GM18519 (cell line): ENCODE results near the gene COPRS.

Experiments used
- ATAC-seq: cut with Tn5 transposase; IDR thresholded peaks from one replicate; pipeline ENCODE4 v1.9.1; 2021; ENCODE audit warnings: mild to moderate bottlenecking, moderate library complexity; ENCODE audit not compliant: unreplicated experiment, low FRiP score

The COPRS gene, protein sequence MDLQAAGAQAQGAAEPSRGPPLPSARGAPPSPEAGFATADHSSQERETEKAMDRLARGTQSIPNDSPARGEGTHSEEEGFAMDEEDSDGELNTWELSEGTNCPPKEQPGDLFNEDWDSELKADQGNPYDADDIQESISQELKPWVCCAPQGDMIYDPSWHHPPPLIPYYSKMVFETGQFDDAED

GRCh38 chr17:31858642-31859486, at the start of gene COPRS:
Gene COPRS (minus strand): TSS chr17:31859244. CDS start chr17:31859199, 45 bp downstream.
- no peak for ATAC-seq

GRCh38 chr17:31908386-31908785, 49.3 kb upstream of the COPRS start:
- ATAC-seq = no peak

GRCh38 chr17:31907342-31907962, 48.4 kb upstream of the COPRS start:
- ATAC-seq = no peak

DNA sequence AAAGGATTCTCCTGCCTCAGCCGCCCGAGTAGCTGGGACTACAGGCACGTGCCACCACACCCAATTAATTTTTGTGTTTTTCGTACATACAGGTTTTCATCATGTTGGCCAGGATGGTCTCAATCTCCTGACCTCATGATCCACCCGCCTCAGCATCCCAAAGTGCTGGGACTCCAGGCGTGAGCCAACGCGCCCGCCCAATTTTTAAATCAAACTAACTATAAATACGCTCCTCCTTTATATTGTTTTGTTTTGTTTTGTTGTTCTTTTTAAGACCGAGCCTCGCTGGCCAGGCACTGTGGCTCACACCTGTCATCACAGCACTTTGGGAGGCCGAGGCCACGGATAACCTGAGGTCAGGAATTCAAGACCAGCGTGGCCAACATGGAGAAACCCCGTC, 44.4 kb upstream of the COPRS start:
- no peak for ATAC-seq

GRCh38 chr17:31902693-31903092, 43.6 kb upstream of the COPRS start:
- no peak for ATAC-seq

DNA sequence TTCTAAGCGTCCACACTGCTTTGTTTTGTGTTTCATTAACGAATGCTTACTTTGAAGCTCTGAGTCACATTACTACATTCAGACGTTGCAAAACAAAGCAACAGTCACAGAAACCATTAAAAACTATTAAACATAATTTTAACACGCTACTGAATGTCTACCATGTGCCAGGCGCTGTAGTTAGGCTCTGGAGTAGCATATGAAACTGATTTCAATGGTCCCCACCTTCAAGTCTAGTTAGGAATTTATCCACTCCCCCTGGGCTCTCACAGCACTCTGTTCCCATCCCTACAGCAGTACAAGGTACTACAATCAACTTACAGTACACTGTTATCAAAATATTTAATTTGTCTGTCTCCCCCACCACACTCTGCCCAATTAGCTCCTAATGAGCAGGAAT, 41.8 kb upstream of the COPRS start:
- ATAC-seq = no peak

DNA sequence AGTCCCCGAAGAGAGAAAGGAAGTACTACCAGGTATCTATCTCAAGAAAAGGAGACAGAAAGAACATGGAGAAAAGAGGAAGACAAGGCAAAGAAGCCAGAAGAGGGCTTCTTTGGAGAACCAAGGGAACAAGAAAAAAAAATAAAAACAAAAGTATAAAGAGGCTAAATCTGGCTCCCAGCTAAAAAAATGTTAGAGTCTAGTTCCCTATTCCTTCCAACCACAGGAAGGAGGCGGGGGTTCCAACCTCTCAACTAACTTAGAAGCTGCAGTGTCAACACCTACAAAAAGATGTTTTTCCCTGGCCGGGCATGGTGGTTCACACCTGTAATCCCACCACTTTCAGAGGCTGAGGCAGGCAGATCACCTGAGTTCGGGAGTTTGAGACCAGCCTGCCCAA, 29.1 kb upstream of the COPRS start:
- ATAC-seq = no peak

- no peak for ATAC-seq
Observed at GRCh38 chr17:31882571-31882970, 23.5 kb upstream of the COPRS start.

DNA sequence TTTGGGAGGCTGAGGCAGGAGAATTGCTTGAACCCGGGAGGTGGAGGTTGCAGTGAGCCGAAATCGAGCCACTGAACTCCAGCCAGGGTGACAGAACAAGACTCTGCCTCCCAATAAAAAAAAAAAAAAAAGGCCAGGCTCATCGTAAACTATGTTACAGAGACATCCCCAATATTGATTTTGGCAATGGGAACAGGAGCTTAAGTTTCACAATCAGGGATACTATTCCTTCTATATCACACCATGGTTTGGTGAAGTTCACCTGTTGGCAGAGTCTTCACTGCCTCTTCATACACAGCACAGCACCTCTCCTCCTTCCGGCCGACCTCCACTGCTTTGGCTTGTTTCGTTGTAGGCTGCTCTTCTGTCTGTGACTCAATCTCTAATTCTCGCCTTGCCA, 21.3 kb upstream of the COPRS start:
- no peak for ATAC-seq

- ATAC-seq = no peak
Observed at GRCh38 chr17:31878703-31879073, 19.6 kb upstream of the COPRS start.

DNA sequence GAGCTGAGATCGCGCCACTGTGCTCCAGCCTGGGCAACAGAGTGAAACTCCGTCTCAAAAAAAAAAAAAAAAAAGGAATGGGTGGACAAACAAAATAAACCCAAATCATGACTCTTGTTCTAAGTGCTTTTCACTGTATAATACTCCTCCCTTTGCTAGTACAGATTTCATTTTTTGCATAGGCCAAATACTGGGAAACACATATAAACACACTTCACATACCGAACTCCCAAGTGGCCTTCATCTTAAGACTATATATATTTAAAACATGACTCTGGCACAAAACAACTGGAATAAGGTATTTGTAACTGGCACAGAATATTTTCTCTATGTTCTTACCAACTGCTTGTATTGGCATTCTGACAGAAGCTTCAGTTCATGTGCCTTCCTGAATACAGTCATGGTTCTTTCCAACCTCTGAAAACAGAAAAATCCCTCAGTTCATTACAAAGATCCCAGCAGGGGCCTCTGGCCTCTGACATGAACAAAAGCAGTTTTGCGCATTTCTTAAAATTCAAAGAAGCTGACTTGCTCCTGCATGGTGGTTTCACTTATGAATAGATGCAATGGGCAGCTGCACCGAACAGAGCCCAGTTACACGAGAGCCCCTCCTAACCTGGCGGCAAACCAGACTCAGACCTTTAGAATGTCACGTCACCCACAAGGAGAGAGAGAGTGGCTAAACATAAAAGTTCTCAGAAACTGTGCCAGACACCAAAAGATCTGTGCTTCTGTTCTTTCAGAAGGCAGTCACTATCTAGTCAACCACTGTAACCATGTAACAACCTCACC, 19.1 kb upstream of the COPRS start:
- ATAC-seq = no peak

GRCh38 chr17:31877341-31877740, 18.3 kb upstream of the COPRS start:
- no peak for ATAC-seq

GRCh38 chr17:31875081-31875480, 16.0 kb upstream of the COPRS start:
- no peak for ATAC-seq

- no peak for ATAC-seq
Observed at GRCh38 chr17:31869797-31870568, 10.9 kb upstream of the COPRS start.

DNA sequence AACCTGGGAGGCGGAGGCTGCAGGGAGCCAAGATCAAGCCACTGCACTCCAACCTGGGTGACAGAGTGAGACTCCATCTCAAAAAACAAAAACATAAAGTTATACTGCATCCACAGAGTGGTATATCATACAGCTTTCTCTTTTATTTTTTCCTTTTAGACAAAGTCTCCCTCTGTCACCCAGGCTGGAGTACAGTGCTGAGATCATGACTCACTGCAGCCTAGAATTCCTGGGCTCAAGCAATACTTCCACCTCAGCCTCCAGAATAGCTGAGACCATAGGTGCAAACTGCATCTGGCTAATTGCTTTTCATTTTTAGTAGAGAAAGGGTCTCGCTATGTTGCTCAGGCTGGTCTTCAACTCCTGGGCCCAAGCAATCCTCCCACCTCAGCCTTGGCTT, 10.0 kb upstream of the COPRS start:
- no peak for ATAC-seq

DNA sequence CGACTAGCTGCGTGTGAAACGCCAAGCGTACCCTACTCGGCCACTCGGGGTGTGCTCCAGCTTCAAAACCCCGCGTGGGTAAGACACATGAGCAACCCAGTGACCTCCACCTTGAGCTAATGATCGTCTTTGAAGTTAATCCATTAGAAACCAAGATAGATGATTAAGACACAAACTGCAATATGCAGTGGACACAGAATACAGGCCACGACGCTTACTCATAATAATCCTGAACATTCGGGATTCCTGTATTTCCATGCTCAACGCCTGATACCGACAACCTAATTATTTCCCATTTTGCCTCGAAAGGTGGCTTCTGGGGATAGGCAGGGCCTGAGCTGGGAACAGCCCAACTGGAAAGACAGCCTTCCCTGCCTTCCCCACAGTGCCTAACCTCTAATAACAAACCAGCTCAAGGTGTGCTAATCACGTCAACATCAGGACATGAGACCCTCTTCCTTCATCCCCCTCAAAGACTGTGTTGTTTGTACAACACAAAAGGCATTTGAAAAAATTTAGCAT, 504 bp upstream of the COPRS start:
- no peak for ATAC-seq

- ATAC-seq = no peak
Observed at GRCh38 chr17:31857920-31858641, 963 bp downstream of the COPRS start.

GRCh38 chr17:31856750-31857149, 2.3 kb downstream of the COPRS start:
- no peak for ATAC-seq

GRCh38 chr17:31854672-31855071, 4.4 kb downstream of the COPRS start:
- no peak for ATAC-seq
